DOHH2 (cell line): ENCODE data around the gene PSEN2.

Source experiments
- H3F3A ChIP-seq: fragments of 200-600 bp; sonication (generic), shearing (Covaris generic); 2 replicates; pipeline ENCODE4 v1.6.0; 2016; ENCODE audit warnings: antibody characterized with exemption, mild to moderate bottlenecking; ENCODE audit not compliant: control insufficient read depth, insufficient read depth
- H3K27ac ChIP-seq: fragments of 200-600 bp; sonication (generic); 2 replicates; pipeline ENCODE4 v1.5.1; 2014; ENCODE audit warnings: low read depth, mild to moderate bottlenecking, low read length, moderate library complexity
- H3K27me3 ChIP-seq: fragments of 200-600 bp; sonication (generic); 2 replicates; pipeline ENCODE4 v1.6.1; 2014; ENCODE audit warnings: mild to moderate bottlenecking, low read length, mixed read lengths; ENCODE audit not compliant: control insufficient read depth
- H3K36me3 ChIP-seq: fragments of 200-600 bp; sonication (generic); 2 replicates; pipeline ENCODE4 v1.6.1; 2014; ENCODE audit warnings: mild to moderate bottlenecking, low read length, moderate library complexity, mixed read lengths; ENCODE audit not compliant: control insufficient read depth
- H3K4me1 ChIP-seq: fragments of 200-600 bp; sonication (generic); 2 replicates; pipeline ENCODE4 v1.6.1; 2014; ENCODE audit warnings: mild to moderate bottlenecking, low read length, mixed read lengths; ENCODE audit not compliant: control insufficient read depth
- H3K4me2 ChIP-seq: fragments of 200-600 bp; sonication (generic); 2 replicates; pipeline ENCODE4 v1.6.0; 2014; ENCODE audit warnings: mild to moderate bottlenecking, low read length, moderate library complexity
- H3K4me3 ChIP-seq: fragments of 200-600 bp; sonication (generic); 2 replicates; pipeline ENCODE4 v1.5.1; 2014; ENCODE audit warnings: mild to moderate bottlenecking, low read length, mixed read lengths
- H3K79me2 ChIP-seq: fragments of 200-600 bp; sonication (generic); 2 replicates; pipeline ENCODE4 v1.6.1; 2014; ENCODE audit warnings: mild to moderate bottlenecking, low read length, mixed read lengths; ENCODE audit not compliant: control insufficient read depth
- H3K9me2 ChIP-seq: fragments of 200-600 bp; sonication (generic); replicated peaks from 2 replicates; pipeline ENCODE4 v1.6.1; 2014; ENCODE audit warnings: mild to moderate bottlenecking, low read length, mixed read lengths; ENCODE audit not compliant: control insufficient read depth
- H3K9me3 ChIP-seq: fragments of 200-600 bp; sonication (generic); 2 replicates; pipeline ENCODE4 v1.6.1; 2014; ENCODE audit warnings: antibody characterized with exemption, low read length, mixed read lengths; ENCODE audit not compliant: control insufficient read depth, insufficient read depth
- H4K20me1 ChIP-seq: fragments of 200-600 bp; sonication (generic); 2 replicates; pipeline ENCODE4 v1.6.0; 2014; ENCODE audit warnings: low read depth, mild to moderate bottlenecking, antibody characterized with exemption, low read length, moderate library complexity; ENCODE audit not compliant: control insufficient read depth, insufficient read depth
- CTCF ChIP-seq: fragments of 200-600 bp; sonication (generic); IDR thresholded peaks from one replicate; pipeline ENCODE4 v1.5.1; 2014; ENCODE audit warnings: antibody characterized with exemption, mild to moderate bottlenecking, low read depth, low read length; ENCODE audit not compliant: poor library complexity, severe bottlenecking
- EZH2phosphoT487 ChIP-seq: fragments of 200-600 bp; sonication (generic); IDR thresholded peaks from 2 replicates; pipeline ENCODE4 v1.6.1; 2017; ENCODE audit warnings: borderline replicate concordance, mild to moderate bottlenecking, antibody characterized with exemption, low read length, moderate library complexity, mixed read lengths

PSEN2 gene

GRCh38 chr1:226937940-226938725, 67.7 kb downstream of the PSEN2 start:
- H3K27ac ChIP-seq: peak overlapping the region; percentile 90; the same call in 1 of the 2 replicates

GRCh38 chr1:226938903-226939437, 68.6 kb downstream of the PSEN2 start:
- Histone ChIP-seq H3K27me3 (no peaks in the 10 kb centered on the region), H3K9me3 (peaks cover 12% of the 10 kb centered on the region), H3F3A (no peaks in the 10 kb centered on the region), H3K79me2 (peaks cover 36% of the 10 kb centered on the region), H3K4me1 (peaks cover 38% of the 10 kb centered on the region), H3K4me3 (peak overlapping the region; percentile 80), H3K4me2 (peak overlapping the region; percentile 79), H3K27ac (peak overlapping the region; percentile 90), H4K20me1 (no peaks in the 10 kb centered on the region), H3K36me3 (no peaks in the 10 kb centered on the region), H3K9me2 (no peaks in the 10 kb centered on the region)
- TF ChIP-seq CTCF: no peak
- no peak for TF ChIP-seq EZH2phosphoT487

More at GRCh38 chr1:226937940-226938725, 67.7 kb downstream of the PSEN2 start:
- Histone ChIP-seq H3K79me2 (peaks cover 28% of the 10 kb centered on the region), H3K36me3 (no peaks in the 10 kb centered on the region), H3K4me1 (peaks cover 38% of the 10 kb centered on the region), H3K4me2 (peak overlapping the region; percentile 79), H3K4me3 (peak overlapping the region; percentile 80), H3K27me3 (no peaks in the 10 kb centered on the region), H3K9me3 (peaks cover 12% of the 10 kb centered on the region), H3K9me2 (no peaks in the 10 kb centered on the region), H4K20me1 (no peaks in the 10 kb centered on the region), H3F3A (no peaks in the 10 kb centered on the region)
- TF ChIP-seq EZH2phosphoT487 (no peak), CTCF (no peak)

GRCh38 chr1:226939438-226940028, 69.1 kb downstream of the PSEN2 start:
- no peaks in the 10 kb centered on the region for H3F3A ChIP-seq
- peaks cover 38% of the 10 kb centered on the region for H3K4me1 ChIP-seq
- H3K4me3 ChIP-seq: peak overlapping the region; percentile 80
- no peaks in the 10 kb centered on the region for H3K27me3 ChIP-seq
- H3K4me2 ChIP-seq: peak overlapping the region; percentile 79
- no peaks in the 10 kb centered on the region for H3K36me3 ChIP-seq
- peaks cover 38% of the 10 kb centered on the region for H3K79me2 ChIP-seq
- H3K9me2 ChIP-seq: no peaks in the 10 kb centered on the region
- TF ChIP-seq CTCF: peak; percentile 16
- no peak for TF ChIP-seq EZH2phosphoT487
- H3K27ac ChIP-seq: peak overlapping the region; percentile 90
- no peaks in the 10 kb centered on the region for H4K20me1 ChIP-seq
- peaks cover 11% of the 10 kb centered on the region for H3K9me3 ChIP-seq
